Mesothelial cell of epicardium (in vitro differentiated cells): ENCODE data around the gene LRRFIP2. TPM values are rescaled to one million over a fixed set of nuclear protein-coding genes. Genes with fewer than 3 reads are reported as not detected.

ENCODE experiments used
- DNase-seq, 2 experiments: peaks; one replicate each; pipeline ENCODE4 v3.0.0; 2021; ENCODE audit warnings: low spot score in 2 of 2; ENCODE audit not compliant: unreplicated experiment in 2 of 2
- H3K27ac Mint-ChIP-seq: 2 replicates; pipeline ENCODE4 v1.8.0; 2021; ENCODE audit warnings: mixed read lengths
- H3K27me3 Mint-ChIP-seq: 2 replicates; pipeline ENCODE4 v1.8.0; 2021; ENCODE audit warnings: low read depth, mixed read lengths
- H3K36me3 Mint-ChIP-seq: 2 replicates; pipeline ENCODE4 v1.8.0; 2021; ENCODE audit warnings: mixed read lengths
- H3K4me1 Mint-ChIP-seq: 2 replicates; pipeline ENCODE4 v1.8.0; 2021; ENCODE audit warnings: mixed read lengths
- H3K4me3 Mint-ChIP-seq: 2 replicates; pipeline ENCODE4 v1.8.0; 2021; ENCODE audit warnings: mild to moderate bottlenecking, moderate library complexity, mixed read lengths
- H3K9me3 Mint-ChIP-seq: 2 replicates; pipeline ENCODE4 v1.8.0; 2021; ENCODE audit warnings: mixed read lengths
- CTCF ChIP-seq: fragments of 200-600 bp; sonication (generic); IDR thresholded peaks from one replicate; pipeline ENCODE4 v1.5.0; 2021; ENCODE audit warnings: antibody characterized with exemption; ENCODE audit not compliant: unreplicated experiment
- total RNA-seq: library from RNA; stranded (reverse); gene quantifications from 3 replicates; pipeline ENCODE4 v1.2.1, GENCODE V29; 2021

Gene LRRFIP2
- total RNA-seq, 1 donor from 2014 or later: 41.7 TPM

GRCh38 chr3:37039161-37039846, 135.1 kb downstream of the LRRFIP2 start:
- Mint-ChIP-seq H3K27me3 (no peaks in the 10 kb centered on the region), H3K9me3 (peaks cover 26% of the 10 kb centered on the region), H3K4me1 (peaks cover 17% of the 10 kb centered on the region), H3K27ac (peak overlapping the region; percentile 39), H3K36me3 (peaks cover 62% of the 10 kb centered on the region), H3K4me3 (no peak overlapping the region)
- no peak for TF ChIP-seq CTCF
- DNase-seq: no peak

GRCh38 chr3:37037352-37037751, 137.0 kb downstream of the LRRFIP2 start:
- peaks cover 66% of the 10 kb centered on the region for H3K36me3 Mint-ChIP-seq
- H3K27ac Mint-ChIP-seq: no peak overlapping the region

GRCh38 chr3:37032961-37033360, 141.4 kb downstream of the LRRFIP2 start:
- no peak overlapping the region for H3K4me3 Mint-ChIP-seq
- H3K36me3 Mint-ChIP-seq: peaks cover 48% of the 10 kb centered on the region
- no peak overlapping the region for H3K27ac Mint-ChIP-seq
- H3K4me1 Mint-ChIP-seq: no peaks in the 10 kb centered on the region
- no peak for TF ChIP-seq CTCF
- DNase-seq: no peak
- H3K9me3 Mint-ChIP-seq: peaks cover 26% of the 10 kb centered on the region
- H3K27me3 Mint-ChIP-seq: no peaks in the 10 kb centered on the region

More at GRCh38 chr3:37037352-37037751, 137.0 kb downstream of the LRRFIP2 start:
- peaks cover 30% of the 10 kb centered on the region for H3K9me3 Mint-ChIP-seq
- no peak for TF ChIP-seq CTCF
- H3K4me3 Mint-ChIP-seq: no peak overlapping the region
- peaks cover 17% of the 10 kb centered on the region for H3K4me1 Mint-ChIP-seq
- no peaks in the 10 kb centered on the region for H3K27me3 Mint-ChIP-seq
- no peak for DNase-seq

- TF ChIP-seq CTCF: no peak
- Mint-ChIP-seq H3K9me3 (peaks cover 14% of the 10 kb centered on the region), H3K4me1 (no peaks in the 10 kb centered on the region), H3K36me3 (peaks cover 41% of the 10 kb centered on the region), H3K27me3 (no peaks in the 10 kb centered on the region), H3K27ac (no peak overlapping the region), H3K4me3 (no peak overlapping the region)
- DNase-seq: no peak
Observed at GRCh38 chr3:37031096-37031682, 143.2 kb downstream of the LRRFIP2 start.

GRCh38 chr3:37030588-37030987, 143.8 kb downstream of the LRRFIP2 start:
- Mint-ChIP-seq H3K4me3 (no peak overlapping the region), H3K27me3 (no peaks in the 10 kb centered on the region), H3K27ac (no peak overlapping the region), H3K9me3 (peaks cover 17% of the 10 kb centered on the region), H3K4me1 (no peaks in the 10 kb centered on the region), H3K36me3 (peaks cover 40% of the 10 kb centered on the region)
- TF ChIP-seq CTCF: no peak
- DNase-seq: no peak
